ENCODE measurements around the gene KCND2.
"Not testable (repeated sequence)": the region's sequence is repeated elsewhere in the genome, so short reads cannot be mapped to it uniquely, and the experiment has no call there.

DNA sequence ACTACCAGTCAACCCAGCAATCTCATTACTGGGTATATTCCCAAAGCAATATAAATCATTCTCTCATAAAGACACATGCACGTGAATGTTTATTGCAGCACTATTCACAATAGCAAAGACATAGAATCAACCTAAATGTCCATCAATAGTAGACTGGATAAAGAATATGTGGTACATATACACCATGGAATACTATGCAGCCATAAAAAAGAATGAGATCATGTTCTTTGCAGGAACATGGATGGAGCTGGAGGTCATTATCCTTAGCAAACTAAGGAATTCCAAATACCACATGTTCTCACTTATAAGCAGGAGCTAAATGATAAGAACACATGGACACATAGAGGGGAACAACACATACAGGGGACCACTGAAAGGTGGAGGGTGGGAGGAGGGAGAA, 429.4 kb downstream of the KCND2 start:
- not testable (repeated sequence) for TF ChIP-seq ZNF274 (IDR thresholded peaks at IDR 0.05; ENCODE audit: low read depth, low read length); YY1 (IDR thresholded peaks at IDR 0.05; ENCODE audit: insufficient read depth, insufficient read length)

All from NT2/D1 (cell line).